Measurements from ENCODE around the gene IPCEF1. TPM values are rescaled to one million over a fixed set of nuclear protein-coding genes. Genes with fewer than 3 reads are reported as not detected.

IPCEF1 gene
- total RNA-seq, 1 experiment from 2014 or later, result 0.48 TPM

GRCh38 chr6:154261688-154262397 is 94.8 kb downstream of the IPCEF1 start:
- Histone ChIP-seq H3K23me2 (ENCODE audit: insufficient read length, low read depth, low read length, poor library complexity, severe bottlenecking) (no peaks in the 10 kb centered on the region), H3K79me2 (ENCODE audit: insufficient read depth, low read length) (no peaks in the 10 kb centered on the region), H2AFZ (ENCODE audit: low read length) (no peak overlapping the region), H3K4me1 (ENCODE audit: insufficient read depth, low read length) (no peaks in the 10 kb centered on the region), H2BK5ac (ENCODE audit: insufficient read length, low read length) (no peak overlapping the region), H3K79me1 (ENCODE audit: insufficient read depth, low read depth, low read length, poor library complexity, severe bottlenecking) (no peaks in the 10 kb centered on the region), H4K91ac (ENCODE audit: insufficient read length, low read depth, low read length) (no peak overlapping the region), H3K4ac (ENCODE audit: low read depth, low read length) (no peak overlapping the region), H3K18ac (ENCODE audit: insufficient read length, low read depth, low read length) (no peak overlapping the region), H4K20me1 (ENCODE audit: control insufficient read depth, insufficient read depth, insufficient read length) (no peaks in the 10 kb centered on the region), H2BK15ac (ENCODE audit: low read depth, low read length) (no peak overlapping the region), H3K23ac (ENCODE audit: insufficient read length, low read depth, low read length) (no peak overlapping the region), H3K56ac (ENCODE audit: insufficient read length, low read depth, low read length) (no peak overlapping the region), H3K4me2 (ENCODE audit: insufficient read depth, insufficient read length, low read length) (no peak overlapping the region), H3K14ac (ENCODE audit: insufficient read depth, low read length) (no peak overlapping the region), H2BK12ac (ENCODE audit: insufficient read length, low read depth, low read length) (no peak overlapping the region), H4K5ac (ENCODE audit: insufficient read length, low read depth, low read length) (no peak overlapping the region), H2AK5ac (ENCODE audit: insufficient read length, low read length) (no peak overlapping the region), H3K27ac (ENCODE audit: insufficient read length, low read depth, low read length) (no peak overlapping the region), H2BK120ac (ENCODE audit: low read depth, low read length, poor library complexity, severe bottlenecking) (no peak overlapping the region), H3T11ph (ENCODE audit: low read length) (no peak overlapping the region), H4K8ac (replicated peaks; ENCODE audit: insufficient read length, low read depth, low read length) (no peak overlapping the region), H2BK20ac (ENCODE audit: low read depth, low read length, poor library complexity, severe bottlenecking) (no peak overlapping the region), H3K9ac (ENCODE audit: extremely low read depth, insufficient read length, low read length) (no peak overlapping the region), H3K27me3 (ENCODE audit: insufficient read depth, low read length) (no peaks in the 10 kb centered on the region), H3K9me3 (ENCODE audit: control insufficient read depth, low read depth, low read length) (no peaks in the 10 kb centered on the region)
- H3K9me3 Mint-ChIP-seq, result peaks cover 9 to 15% of the 10 kb centered on the region in 2 experiments
- no peaks in the 10 kb centered on the region for H3K27me3 Mint-ChIP-seq (ENCODE audit: low read depth)
- peaks cover 0 to 15% (median 3%) of the 10 kb centered on the region in 3 experiments; a peak in 4 of 7 replicates for H3K36me3 Mint-ChIP-seq (ENCODE audit: insufficient read depth in 1 of 3, low read depth in 3 of 3)
- WGBS (ENCODE audit: extremely low coverage, insufficient read length, low lambda C conversion rate), result no CpG with 5 or more reads among the region's 7 CpGs
- H3K4me3 Mint-ChIP-seq, result no peak overlapping the region
- H3K4me1 Mint-ChIP-seq, result no peaks in the 10 kb centered on the region
- DNase-seq, result no peak
- no peak for TF ChIP-seq CTCF (conservative IDR thresholded peaks at IDR 0.05)
- no peak overlapping the region for H3K27ac Mint-ChIP-seq

Data from H9 (cell line).